ENCODE measurements around the gene NCKAP1. TPM values are rescaled to one million over a fixed set of nuclear protein-coding genes. Genes with fewer than 3 reads are reported as not detected.
"Not testable (repeated sequence)": the region's sequence is repeated elsewhere in the genome, so short reads cannot be mapped to it uniquely, and the experiment has no call there.

NCKAP1 gene
- total RNA-seq, 2 donors from 2014 or later, result 81.7 to 116 TPM

DNA sequence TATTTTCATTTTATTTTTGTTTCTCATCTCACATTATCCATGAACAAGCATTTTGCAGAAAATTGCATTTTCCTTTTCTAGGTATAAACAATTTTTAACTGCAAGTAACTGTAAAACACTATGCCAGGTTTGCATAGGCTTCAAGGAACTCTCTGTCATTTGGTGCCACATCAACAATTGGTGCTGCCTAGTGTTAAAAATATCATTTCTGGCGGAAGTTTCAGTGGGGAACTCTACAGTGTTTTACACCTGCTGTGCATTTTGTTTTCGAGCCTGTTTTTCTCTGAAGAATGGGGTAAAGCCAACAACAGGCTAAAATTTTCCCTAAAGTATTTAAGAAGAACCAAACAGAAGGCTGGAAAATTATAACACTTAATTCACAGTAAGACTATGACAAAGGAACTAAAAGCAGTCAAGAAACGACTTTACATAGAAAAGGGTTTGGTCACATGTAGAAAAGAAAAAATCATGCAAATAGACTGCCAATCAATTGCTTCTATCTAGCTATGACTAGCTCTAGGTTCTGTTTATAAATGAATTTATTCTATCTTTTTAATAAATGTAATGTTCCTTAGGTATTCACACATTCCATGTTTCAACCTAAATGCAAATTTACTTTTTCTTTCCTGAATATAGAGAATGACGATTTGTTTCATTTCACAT is 150.4 kb downstream of the NCKAP1 start:
- no peaks in the 10 kb centered on the region for H3K9me3 ChIP-seq
- no peaks in the 10 kb centered on the region for H3K27me3 ChIP-seq (replicated peaks; ENCODE audit: insufficient read depth)
- no peak for DNase-seq (ENCODE audit: low spot score)
- no peaks in the 10 kb centered on the region for H3K4me1 ChIP-seq (replicated peaks)
- no peak overlapping the region for H3K27ac ChIP-seq
- WGBS, result 89% methylated on average over 4 of the region's 4 CpGs
- intact Hi-C loops (cut with DNase I), result no loop called here
- no peak overlapping the region for H3K4me3 ChIP-seq
- TF ChIP-seq, protein P1, sequence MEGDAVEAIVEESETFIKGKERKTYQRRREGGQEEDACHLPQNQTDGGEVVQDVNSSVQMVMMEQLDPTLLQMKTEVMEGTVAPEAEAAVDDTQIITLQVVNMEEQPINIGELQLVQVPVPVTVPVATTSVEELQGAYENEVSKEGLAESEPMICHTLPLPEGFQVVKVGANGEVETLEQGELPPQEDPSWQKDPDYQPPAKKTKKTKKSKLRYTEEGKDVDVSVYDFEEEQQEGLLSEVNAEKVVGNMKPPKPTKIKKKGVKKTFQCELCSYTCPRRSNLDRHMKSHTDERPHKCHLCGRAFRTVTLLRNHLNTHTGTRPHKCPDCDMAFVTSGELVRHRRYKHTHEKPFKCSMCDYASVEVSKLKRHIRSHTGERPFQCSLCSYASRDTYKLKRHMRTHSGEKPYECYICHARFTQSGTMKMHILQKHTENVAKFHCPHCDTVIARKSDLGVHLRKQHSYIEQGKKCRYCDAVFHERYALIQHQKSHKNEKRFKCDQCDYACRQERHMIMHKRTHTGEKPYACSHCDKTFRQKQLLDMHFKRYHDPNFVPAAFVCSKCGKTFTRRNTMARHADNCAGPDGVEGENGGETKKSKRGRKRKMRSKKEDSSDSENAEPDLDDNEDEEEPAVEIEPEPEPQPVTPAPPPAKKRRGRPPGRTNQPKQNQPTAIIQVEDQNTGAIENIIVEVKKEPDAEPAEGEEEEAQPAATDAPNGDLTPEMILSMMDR (IDR thresholded peaks at IDR 0.05), result no peak
- no peak for TF ChIP-seq POLR2AphosphoS5 (IDR thresholded peaks at IDR 0.05)
- no peak for TF ChIP-seq POLR2A (IDR thresholded peaks at IDR 0.05)
- no peaks in the 10 kb centered on the region for H3K36me3 ChIP-seq

DNA sequence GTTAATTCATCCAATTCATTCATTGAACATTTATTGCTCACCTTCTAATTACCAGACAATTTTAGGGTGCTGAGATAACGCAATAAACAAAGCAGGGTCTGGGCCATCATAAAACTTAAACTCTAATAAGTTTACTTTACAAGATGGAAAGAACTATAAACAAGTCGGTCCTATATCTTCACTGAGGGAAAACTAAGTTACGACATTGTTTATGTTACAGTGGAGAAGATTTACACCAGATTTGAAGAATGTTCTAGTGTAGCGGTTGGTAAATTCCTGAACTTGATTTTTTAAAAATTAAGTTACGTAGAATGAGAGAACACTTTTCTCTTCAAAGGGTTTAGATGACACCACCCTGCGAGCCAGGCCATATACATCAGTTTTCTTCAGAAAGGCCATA is 151.2 kb downstream of the NCKAP1 start:
- no peaks in the 10 kb centered on the region for H3K36me3 ChIP-seq
- TF ChIP-seq POLR2AphosphoS5 (IDR thresholded peaks at IDR 0.05), result no peak
- TF ChIP-seq, protein P1 (IDR thresholded peaks at IDR 0.05), result no peak
- no peak for TF ChIP-seq POLR2A (IDR thresholded peaks at IDR 0.05)
- intact Hi-C loops (cut with DNase I), result no loop called here
- no peaks in the 10 kb centered on the region for H3K27me3 ChIP-seq (replicated peaks; ENCODE audit: insufficient read depth)
- no peaks in the 10 kb centered on the region for H3K4me1 ChIP-seq (replicated peaks)
- no peak overlapping the region for H3K27ac ChIP-seq
- DNase-seq (ENCODE audit: low spot score), result no peak
- H3K9me3 ChIP-seq, result no peaks in the 10 kb centered on the region
- 52% methylated on average over 6 of the region's 6 CpGs for WGBS
- H3K4me3 ChIP-seq, result no peak overlapping the region

DNA sequence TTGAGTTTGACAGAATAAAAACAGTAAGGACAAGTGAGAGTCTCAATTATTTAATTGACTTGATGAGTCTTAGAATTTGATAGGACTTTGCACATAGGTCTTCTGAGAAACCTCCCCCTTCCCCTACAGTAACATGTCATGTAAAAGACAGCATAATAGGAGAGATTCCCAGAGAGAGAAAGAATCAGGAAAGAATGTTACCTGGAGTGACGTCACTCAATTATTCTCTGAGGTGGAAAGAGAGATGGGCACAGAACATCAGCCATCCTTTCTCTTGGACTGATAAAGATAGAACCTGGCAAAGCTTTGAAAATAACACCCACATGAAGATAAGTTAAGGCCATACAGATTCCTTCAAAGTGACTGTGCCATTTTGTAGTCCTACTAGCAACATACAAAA is 152.5 kb downstream of the NCKAP1 start:
- TF ChIP-seq, protein P1 (IDR thresholded peaks at IDR 0.05), result no peak
- TF ChIP-seq POLR2A (IDR thresholded peaks at IDR 0.05), result no peak
- DNase-seq (ENCODE audit: low spot score), result no peak
- Histone ChIP-seq H3K4me1 (replicated peaks) (no peaks in the 10 kb centered on the region), H3K27me3 (replicated peaks; ENCODE audit: insufficient read depth) (no peaks in the 10 kb centered on the region), H3K27ac (no peak overlapping the region), H3K4me3 (no peak overlapping the region), H3K36me3 (no peaks in the 10 kb centered on the region), H3K9me3 (no peaks in the 10 kb centered on the region)
- intact Hi-C loops (cut with DNase I), result no loop called here
- 100% methylated on average over 1 of the region's 1 CpG for WGBS

DNA sequence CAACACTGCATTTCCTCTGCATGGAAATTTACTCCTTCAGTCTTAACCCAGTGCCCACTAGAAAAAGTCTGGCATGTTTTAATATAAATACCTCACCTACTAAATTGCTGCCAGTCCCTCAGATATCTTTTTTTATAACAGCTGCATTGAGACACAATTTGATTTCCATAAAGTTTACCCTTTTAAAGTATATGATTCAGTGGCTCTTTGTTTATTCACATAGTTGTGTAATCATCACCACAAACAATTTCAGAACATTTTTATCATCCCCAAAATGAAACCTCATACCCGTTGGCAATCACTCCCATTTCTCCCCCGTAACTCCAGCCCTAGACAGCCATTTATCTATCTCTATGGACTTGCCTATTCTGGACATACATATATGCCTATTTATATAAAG is 154.8 kb downstream of the NCKAP1 start:
- WGBS, result 61% methylated on average over 2 of the region's 2 CpGs
- Histone ChIP-seq H3K36me3 (no peaks in the 10 kb centered on the region), H3K4me1 (replicated peaks) (no peaks in the 10 kb centered on the region), H3K27me3 (replicated peaks; ENCODE audit: insufficient read depth) (no peaks in the 10 kb centered on the region), H3K9me3 (no peaks in the 10 kb centered on the region), H3K27ac (no peak overlapping the region), H3K4me3 (no peak overlapping the region)
- no peak for TF ChIP-seq POLR2A (IDR thresholded peaks at IDR 0.05)
- no peak for TF ChIP-seq POLR2AphosphoS5 (IDR thresholded peaks at IDR 0.05)
- TF ChIP-seq, protein P1 (IDR thresholded peaks at IDR 0.05), result no peak
- DNase-seq (ENCODE audit: low spot score), result no peak
- intact Hi-C loops (cut with DNase I), result no loop called here

DNA sequence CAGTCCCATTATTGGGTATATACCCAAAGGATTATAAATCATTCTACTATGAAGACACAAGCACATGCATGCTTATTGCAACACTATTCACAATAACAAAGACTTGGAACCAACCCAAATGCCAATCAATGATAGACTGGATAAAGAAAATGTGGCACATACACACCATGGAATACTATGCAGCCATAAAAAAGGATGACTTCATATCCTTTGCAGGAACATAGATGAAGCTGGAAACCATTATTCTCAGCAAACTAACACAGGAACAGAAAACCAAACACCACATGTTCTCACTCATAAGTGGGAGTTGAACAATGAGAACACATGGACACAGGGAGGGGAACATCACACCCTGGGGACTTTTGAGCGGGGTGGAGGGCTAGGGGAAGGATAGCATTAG is 158.2 kb downstream of the NCKAP1 start:
- intact Hi-C loops (cut with DNase I); H3K4me3 ChIP-seq; H3K36me3 ChIP-seq; H3K9me3 ChIP-seq; H3K27ac ChIP-seq; H3K4me1 ChIP-seq (replicated peaks); H3K27me3 ChIP-seq (replicated peaks; ENCODE audit: insufficient read depth); DNase-seq (ENCODE audit: low spot score): not testable (repeated sequence)
- 88% methylated on average over 1 of the region's 1 CpG for WGBS

DNA sequence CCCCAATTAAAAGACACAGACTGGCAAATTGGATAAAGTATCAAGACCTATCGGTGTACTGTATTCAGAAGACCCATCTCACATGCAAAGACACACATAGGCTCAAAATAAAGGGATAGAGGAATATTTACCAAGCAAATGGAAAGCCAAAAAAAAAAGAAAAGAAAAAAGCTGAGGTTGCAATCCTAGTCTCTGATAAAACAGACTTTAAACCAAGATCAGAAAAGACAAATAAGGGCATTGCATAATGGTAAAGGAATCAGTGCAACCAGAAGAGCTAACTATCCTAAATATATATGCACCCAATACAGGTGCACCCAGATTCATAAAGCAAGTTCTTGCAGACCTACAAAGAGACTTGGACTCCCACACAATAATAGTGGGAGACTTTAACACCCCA is 161.6 kb downstream of the NCKAP1 start:
- H3K9me3 ChIP-seq; H3K27ac ChIP-seq; H3K4me3 ChIP-seq; DNase-seq (ENCODE audit: low spot score); intact Hi-C loops (cut with DNase I); H3K4me1 ChIP-seq (replicated peaks); H3K36me3 ChIP-seq; H3K27me3 ChIP-seq (replicated peaks; ENCODE audit: insufficient read depth): not testable (repeated sequence)
- WGBS, result 84% methylated on average over 1 of the region's 1 CpG
